Kasumi-1 (cell line): ENCODE results near the gene TPGS1.

ENCODE experiments used
- DNase-seq, 2 experiments: peaks; one replicate each; lab custom pipeline; 2025; lab: John Stamatoyannopoulos, UW

Gene TPGS1

DNA sequence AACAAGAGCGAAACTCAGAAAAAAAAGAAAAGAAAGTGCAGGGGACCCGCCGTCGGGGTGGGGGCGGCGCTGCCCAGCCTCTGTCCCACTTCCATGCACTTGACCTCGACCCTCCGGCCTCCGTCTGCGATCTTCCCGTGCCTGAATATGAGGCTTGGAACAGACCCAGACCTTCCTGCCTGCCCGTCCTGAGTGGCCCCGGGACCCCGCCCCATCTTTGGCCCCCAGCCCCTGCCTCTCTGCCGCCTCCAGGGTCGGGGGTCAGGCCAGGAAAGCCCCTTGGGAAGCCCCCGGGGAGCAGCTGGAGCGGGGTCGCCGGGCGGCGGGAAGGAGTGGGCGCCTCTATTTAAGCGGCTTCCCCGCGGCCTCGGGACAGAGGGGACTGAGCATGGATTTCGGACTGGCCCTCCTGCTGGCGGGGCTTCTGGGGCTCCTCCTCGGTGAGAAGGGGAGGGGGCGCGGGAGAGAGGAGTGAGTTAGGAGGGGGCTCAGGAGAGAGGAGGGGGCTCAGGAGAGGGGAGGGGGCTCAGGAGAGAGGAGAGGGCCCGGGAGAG, 11.1 kb upstream of the TPGS1 start, which contains the start of gene MADCAM1:
TSS of gene MADCAM1 (plus strand) at position 375 of the 554 bp plus-strand sequence. CDS start at position 389, 14 bp downstream.
- no peak for DNase-seq

DNA sequence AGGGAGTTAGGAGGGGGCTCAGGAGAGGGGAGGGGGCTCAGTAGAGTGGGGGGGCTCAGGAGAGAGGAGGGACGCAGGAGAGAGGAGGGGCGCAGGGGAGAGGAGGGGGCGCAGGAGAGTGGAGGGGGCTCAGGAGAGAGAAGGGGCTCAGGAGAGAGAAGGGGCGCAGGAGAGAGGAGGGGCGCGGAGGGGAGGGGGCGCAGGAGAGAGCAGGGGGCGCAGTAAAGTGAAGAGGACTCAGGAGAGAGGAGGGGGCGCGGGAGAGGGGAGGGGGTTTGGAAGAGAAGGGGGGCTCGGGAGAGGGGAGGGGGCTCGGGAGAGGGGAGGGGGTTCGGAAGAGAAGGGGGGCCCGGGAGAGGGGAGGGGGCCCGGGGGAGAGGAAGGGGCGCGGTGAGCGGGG, 10.3 kb upstream of the TPGS1 start:
- no peak for DNase-seq

DNA sequence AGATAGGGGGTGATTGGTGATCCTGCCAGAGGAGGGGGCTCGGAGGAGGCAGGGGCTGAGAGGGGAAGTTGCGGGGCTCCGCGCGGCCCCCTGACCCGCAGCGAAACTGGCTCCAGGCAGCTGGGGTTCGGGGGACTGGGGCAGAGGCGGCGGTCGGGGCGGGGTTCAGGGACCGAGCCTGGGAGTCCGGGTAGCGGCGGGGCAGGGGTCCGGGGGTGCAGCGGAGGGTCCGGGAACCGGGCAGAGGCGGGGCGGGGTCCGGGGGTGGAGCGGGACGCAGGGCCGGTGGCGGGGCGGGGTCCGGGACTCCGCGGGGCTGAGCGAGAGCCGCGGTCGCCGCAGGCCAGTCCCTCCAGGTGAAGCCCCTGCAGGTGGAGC, 9.8 kb upstream of the TPGS1 start:
- no peak for DNase-seq

DNA sequence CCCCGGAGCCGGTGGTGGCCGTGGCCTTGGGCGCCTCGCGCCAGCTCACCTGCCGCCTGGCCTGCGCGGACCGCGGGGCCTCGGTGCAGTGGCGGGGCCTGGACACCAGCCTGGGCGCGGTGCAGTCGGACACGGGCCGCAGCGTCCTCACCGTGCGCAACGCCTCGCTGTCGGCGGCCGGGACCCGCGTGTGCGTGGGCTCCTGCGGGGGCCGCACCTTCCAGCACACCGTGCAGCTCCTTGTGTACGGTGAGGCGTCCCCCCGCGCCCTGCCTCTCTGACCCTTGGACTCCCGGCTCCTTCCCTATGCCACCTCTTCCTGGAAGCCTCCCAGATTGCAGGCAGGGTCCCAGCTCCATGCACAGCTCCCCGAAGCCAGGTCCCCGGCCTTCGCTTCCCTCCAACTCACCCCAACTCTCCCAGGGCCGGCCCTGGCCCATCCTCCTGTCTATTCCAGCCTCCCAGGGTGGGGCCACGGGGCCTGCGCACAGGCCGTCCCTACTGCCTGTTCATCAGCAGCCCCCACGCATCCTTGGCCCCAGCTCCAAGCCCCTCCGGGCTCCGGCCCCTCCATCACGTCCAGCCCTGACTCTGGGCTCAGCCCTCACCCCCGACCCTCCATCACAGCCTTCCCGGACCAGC, 9.3 kb upstream of the TPGS1 start:
- no peak for DNase-seq

DNA sequence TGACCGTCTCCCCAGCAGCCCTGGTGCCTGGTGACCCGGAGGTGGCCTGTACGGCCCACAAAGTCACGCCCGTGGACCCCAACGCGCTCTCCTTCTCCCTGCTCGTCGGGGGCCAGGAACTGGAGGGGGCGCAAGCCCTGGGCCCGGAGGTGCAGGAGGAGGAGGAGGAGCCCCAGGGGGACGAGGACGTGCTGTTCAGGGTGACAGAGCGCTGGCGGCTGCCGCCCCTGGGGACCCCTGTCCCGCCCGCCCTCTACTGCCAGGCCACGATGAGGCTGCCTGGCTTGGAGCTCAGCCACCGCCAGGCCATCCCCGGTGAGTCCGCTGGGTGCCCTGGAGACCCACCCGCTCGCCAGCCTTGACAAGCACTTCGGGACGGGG, 8.8 kb upstream of the TPGS1 start:
- DNase-seq: no peak

DNA sequence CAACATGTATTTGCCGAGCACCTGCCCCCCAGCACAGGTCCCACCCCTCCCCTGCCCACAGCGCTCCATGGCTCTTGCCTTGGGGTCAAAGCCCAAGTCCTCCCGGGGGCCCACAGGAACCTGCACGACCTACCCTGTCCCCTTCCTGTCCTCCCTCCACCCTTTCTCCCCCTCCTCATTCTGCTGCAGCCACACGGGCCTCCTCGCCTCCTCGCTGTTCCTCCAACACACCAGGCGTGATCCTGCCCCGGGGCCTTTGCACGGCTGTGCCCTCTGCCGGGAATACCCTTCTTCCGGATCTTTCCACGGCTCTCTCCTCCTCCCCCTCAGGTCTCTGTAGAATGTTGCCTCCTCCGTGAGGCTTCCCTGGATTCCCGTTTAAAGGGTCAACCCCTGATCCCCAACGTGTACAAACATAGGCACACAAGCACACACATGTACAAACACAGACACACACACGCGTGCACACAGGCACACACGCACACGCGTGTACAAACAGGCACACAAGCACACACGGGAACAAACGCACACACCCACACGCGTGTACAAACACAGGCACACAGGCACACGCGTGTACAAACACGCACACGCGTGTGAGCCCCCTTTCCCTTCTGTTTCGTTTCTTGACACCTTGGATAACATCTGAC, 8.2 kb upstream of the TPGS1 start:
- DNase-seq: no peak

DNA sequence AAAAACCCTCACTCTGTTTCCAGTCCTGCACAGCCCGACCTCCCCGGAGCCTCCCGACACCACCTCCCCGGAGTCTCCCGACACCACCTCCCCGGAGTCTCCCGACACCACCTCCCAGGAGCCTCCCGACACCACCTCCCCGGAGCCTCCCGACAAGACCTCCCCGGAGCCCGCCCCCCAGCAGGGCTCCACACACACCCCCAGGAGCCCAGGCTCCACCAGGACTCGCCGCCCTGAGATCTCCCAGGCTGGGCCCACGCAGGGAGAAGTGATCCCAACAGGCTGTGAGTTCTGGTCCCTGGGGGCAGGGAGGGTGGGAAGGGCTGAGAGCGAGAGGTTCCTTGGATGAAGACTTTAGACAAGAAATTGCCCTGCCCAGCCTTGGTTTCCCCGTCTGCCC, 5.7 kb upstream of the TPGS1 start:
- no peak for DNase-seq

DNA sequence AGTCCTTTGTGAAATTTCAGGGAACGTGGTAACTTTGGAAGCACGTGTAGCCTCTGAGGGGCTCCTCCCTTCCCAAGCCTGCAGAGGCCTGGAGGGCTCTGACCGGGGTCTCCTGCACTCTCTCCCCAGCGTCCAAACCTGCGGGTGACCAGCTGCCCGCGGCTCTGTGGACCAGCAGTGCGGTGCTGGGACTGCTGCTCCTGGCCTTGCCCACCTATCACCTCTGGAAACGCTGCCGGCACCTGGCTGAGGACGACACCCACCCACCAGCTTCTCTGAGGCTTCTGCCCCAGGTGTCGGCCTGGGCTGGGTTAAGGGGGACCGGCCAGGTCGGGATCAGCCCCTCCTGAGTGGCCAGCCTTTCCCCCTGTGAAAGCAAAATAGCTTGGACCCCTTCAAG, 2.7 kb upstream of the TPGS1 start:
- no peak for DNase-seq

DNA sequence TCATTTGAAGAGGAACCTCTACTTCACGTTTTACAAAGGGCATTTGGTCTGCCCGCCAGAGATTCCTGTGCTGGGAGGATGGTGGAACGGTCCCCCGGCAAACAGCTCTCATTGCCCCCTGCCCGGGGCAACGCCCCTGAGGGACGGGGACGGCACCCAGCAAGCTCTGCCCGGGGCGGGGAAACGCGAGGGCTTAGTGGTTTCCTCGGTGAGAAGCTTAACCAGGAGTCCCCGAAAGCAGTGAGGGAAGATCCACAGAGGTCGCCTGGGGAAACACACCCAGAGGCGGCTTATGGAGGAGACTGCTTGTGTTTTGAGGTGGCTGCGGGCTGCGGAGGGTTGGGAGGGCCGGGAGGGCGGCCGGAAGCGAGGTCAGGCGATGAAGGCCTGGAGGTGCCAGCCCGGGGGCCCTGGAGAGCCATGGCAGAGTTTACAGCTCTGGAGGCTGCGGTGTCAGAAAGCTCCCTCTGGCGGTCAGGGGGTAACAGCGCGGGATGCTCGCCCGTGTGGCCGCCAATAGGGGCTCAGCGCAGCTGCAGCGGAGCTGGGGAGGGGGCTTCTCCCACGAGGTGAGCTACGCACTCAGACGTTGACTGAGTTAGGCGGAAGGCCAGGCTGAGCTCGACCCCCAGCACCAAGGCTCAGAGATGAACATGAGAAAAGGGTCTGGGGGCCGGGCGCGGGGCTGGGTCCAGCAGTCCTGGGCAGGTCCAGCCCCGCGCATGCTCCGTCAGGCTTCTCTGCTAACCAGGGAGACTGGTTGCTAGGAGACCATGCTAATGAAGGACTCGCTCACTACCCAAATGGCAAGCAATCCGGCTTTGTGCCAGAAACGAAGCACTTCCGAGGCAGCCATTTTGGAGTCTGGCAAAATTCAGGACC, 652 bp upstream of the TPGS1 start:
- peak; percentile 98 for DNase-seq

DNA sequence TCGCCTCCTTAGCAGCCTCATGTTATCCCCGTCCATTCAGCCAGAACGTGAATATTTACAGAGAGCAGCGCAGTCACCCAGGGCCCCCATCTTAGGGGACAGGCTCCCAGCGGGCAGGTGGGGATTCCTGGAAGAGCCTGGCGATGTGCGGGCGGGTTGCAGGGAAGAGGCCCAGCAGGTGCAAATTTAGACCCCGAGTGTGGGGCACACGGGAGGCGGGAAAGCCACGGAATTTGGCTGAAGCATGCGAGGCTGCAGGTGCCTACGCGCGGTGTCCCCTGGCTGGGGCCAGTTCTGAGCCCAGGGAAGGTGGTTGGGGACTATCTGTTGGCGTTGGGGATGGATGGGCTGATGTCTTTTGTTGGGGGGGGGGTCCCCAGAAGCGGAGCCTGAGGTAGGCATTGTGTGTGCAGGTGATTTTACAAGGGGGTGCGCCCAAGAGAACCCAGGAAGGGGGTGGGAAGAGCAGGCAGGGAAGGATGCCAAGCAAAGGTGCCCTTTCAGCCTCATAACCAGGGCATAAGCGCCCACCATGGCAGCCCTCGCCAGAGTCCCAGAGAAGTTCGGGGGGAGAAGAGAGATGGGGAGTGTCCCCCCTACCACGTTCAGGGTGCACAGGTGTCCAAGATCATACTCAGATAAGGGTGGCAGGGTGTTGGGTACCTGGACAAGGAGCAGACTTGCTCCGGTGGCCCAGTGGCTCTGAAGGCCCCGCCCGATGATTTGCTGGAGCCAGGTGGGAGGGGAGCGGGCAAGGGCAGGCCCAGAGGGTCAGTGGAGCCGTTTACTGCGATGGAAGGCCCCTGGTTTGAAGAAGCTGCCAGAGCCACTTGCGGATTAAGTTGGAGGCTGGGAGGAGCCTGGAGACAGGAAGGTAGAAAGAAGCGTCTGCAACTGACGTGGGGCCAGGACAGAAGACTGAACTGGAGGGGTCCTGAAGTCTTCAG, 1.2 kb downstream of the TPGS1 start:
- DNase-seq: no peak

DNA sequence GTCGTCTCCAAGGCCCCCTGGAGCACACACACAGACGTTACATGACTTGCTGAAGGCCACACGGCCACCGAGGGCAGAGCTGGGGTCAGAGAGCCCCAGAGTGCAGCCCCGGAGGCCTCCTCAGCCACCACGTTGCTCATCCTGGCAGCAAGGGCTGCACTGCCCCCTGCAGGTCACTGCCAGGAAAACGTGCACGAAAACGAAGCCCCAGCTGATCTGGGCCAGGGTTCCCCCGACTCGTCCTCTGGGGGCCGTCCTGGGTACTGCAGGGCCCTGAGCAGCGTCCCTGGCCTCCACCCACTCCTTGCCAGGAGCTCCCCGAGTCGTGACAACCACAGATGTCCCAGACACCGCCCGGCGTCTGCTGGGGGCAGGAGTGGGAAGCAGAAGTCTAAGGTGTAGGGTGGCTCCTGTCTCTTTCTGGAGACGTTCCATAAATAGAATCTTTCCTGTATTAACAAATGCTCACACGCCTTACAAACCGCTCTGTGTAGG, 3.4 kb downstream of the TPGS1 start:
- peak; percentile 91 to 93 for DNase-seq

DNA sequence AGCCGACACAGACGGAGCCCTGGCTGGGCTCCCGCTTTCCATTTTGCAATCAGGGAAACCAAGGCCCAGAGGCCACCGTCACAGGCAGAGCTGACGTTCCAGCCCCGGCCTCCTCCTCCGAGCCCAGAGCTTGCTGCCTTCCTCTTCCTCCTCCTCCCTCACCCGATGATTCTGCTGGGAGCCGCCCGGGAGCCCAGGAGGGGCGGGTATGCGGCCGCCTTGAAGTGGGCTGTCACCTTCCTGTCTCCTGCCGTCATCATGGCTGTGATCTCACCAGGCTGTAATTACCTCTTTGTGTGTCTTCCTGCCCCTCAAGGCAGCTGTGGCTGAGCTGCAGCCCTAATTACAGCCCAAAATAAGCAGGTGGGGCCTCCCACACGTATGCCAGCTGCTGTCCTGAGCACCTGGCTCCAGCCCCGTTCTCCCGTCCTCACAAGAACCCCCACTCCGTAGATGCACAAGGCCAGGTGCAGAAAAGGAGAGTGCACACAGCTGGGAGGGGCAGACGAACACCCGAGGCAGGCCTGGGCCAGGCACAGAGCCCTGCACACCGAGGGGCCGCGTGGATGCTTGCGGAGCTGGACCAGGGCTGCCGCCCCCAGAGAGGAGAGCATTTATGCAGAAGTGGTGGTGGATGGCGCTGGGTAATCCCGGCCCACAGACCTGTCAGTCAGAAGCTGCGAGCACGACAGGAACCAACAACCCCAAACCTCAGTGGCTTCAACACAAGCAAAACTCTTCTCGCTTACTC, 4.0 kb downstream of the TPGS1 start:
- peak; percentile 68 to 74 for DNase-seq

DNA sequence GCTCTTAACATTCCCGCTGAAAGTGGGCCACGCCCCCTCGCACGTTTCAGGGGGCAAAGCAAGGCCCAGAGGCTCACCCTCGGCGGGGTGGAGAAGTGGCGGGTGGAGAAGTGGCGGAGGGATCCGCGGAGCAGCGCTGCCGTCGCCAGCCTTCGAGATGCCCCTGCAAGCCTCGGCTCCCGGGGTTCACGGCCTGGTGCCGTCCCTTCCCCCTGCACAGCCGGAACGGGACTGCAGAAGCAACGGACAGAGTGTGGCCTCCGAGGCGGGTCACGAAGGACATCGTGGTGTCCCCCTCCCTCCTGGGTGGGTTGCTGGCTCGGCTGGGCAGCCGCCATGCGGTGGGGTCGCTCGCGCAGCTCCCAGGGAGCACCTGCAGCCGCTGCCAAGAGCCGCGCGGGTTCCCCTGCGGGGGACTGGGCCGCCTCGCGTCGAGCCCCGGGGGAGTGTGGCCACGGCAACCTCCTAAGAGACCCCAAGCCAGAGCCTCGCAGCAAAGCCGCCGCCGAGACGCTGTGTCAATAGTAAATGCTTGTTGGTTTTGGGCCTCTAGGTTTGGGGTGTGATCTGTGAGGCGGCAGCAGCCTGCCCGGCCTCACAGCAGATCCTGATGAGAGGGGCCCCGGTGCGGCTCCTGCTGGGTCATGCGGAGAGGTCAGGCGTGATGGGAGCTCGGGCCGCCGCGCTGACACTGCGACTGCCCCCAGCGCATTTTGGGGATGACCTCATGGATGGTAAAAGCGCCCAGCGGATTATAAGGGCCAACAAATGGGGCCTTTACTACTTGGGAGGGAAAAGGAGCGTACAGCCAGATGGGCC, 5.5 kb downstream of the TPGS1 start:
- no peak for DNase-seq

DNA sequence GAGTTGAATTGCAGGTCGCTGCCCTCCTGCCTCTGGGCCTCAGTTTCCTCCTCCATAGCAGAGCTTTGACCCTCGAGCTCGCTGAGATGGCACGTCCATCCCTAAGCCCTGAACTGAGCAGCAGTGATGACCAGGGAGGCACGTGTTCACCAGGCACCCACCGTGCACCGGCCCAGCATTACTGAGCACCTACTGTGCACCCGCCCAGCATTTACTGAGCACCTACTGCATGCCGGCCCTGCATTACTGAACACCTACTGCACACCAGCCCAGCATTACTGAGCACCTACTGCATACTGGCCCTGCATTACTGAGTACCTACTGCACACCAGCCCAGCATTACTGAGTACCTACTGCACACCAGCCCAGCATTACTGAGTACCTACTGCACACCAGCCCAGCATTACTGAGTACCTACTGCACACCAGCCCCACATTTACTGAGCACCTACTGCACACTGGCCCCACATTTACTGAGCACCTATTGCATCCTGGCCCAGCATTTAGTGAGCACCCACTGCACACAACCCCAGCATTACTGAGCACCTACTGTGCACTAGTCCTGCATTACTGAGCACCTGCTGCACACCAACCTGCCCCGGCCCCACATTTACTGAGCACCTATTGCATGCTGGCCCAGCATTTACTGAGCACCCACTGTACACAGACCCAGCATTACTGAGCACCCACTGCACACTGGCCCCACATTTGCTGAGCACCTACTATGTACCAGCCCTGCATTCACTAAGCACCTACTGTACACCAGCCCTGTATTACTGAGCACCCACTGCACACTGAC, 6.3 kb downstream of the TPGS1 start:
- no peak for DNase-seq

DNA sequence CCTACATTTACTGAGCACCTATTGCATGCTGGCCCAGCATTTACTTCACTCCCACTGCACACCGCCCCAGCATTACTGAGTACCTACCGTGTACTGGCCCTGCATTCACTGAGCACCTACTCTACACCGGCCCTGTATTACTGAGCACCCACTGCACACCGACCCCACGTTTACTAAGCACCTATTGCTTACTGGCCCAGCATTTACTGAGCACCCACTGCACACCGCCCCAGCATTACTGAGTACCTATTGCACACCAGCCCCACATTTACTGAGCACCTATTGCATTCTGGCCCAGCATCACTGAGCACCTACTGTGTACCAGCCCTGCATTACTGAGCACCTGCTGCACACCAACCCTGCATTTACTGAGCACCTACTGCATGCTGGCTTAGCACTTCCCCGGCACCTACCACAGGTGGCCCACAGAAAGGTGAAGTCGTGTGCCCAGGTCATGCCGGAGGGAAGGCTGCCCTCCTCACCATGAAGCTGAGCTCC, 6.9 kb downstream of the TPGS1 start:
- DNase-seq: no peak

DNA sequence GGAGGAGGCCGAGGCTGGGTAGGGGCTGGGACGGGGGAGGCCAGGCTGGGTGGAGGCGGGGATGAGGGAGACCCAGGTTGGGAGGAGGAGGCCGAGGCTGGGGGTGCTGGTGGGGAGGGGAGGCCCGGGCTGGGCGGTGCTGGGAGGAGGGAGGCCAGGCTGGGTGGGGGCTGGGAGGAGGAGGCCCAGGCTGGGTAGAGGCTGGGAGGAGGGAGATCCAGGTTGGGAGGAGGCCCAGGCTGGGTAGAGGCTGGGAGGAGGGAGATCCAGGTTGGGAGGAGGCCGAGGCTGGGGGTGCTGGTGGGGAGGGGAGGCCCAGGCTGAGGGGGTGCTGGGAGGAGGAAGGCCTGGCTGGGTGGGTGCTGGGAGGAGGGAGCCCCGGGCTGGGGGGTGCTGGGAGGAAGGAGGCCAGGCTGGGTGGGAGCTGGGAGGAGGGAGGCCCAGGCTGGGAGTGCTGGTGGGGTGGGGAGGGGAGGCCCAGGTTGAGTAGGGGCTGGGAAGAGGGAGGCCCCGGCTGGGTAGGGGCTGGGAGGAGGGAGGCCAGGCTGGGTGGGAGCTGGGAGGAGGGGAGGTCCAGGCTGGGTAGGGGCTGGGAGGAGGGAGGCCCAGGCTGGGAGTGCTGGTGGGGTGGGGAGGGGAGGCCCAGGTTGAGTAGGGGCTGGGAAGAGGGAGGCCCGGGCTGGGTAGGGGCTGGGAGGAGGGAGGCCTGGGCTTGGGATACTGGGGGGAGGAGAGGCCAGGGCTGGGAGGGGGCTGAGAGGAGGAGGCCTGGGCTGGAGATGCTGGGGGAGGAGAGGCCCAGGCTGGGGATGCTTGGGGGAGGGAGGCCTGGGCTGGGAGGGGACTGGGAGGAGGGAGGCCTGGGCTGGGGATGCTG, 10.7 kb downstream of the TPGS1 start:
- no peak for DNase-seq

DNA sequence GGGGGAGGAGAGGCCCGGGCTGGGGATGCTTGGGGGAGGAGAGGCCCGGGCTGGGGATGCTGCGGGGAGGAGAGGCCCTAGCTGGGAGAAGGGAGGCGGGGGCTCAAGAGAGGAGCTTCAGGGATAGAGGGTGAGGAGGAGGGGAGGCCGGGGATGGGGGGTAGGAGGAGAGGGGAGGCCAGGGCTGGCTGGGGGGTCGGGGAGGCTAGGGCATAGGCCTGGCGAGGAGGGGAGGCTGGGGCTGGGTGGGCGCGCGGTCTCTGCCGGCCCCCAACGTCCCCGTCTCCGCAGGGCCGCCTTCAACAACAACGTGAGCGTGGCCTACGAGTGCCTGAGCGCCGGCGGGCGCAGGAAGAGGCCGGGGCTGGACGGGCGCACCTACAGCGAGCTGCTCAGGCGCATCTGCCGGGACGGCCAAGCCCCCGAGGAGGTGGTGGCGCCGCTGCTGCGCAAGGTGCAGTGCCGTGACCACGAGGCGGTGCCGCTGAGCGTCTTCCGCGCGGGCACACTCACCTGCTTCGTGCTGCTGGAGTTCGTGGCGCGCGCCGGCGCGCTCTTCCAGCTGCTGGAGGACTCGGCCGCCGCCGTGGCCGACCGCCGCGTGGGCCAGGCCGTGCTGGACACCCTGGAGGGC, 11.4 kb downstream of the TPGS1 start:
- DNase-seq: no peak
